Thoracic aorta (tissue), 2 donors: ENCODE results near the gene CHST7. TPM values are rescaled to one million over a fixed set of nuclear protein-coding genes. Genes with fewer than 3 reads are reported as not detected.

ENCODE experiments used
- ATAC-seq: fragments of 150-250 bp; one replicate; pipeline ENCODE4 v1.8.0; 2017; ENCODE audit warnings: low read depth; ENCODE audit not compliant: insufficient number of reproducible peaks, low FRiP score
- DNase-seq: peaks from one replicate; pipeline ENCODE4 v3.0.0-alpha.2; 2020; ENCODE audit warnings: low spot score
- H3K27ac ChIP-seq, 2 donors: fragments of 200-600 bp; sonication (generic); 1 replicate in 1 of 2; 2 replicates in 1 of 2; pipeline ENCODE4 v1.5.1; 2016; ENCODE audit warnings: mild to moderate bottlenecking in 2 of 2, moderate library complexity in 2 of 2
- H3K27me3 ChIP-seq: fragments of 200-600 bp; sonication (generic); replicated peaks from 2 replicates; pipeline ENCODE4 v1.6.0; 2016; ENCODE audit warnings: mild to moderate bottlenecking; ENCODE audit not compliant: insufficient read depth
- H3K36me3 ChIP-seq: fragments of 200-600 bp; sonication (generic); one replicate; pipeline ENCODE4 v1.5.1; 2016
- H3K4me1 ChIP-seq, 2 donors: fragments of 200-600 bp; sonication (generic); 1 replicate in 1 of 2; 2 replicates in 1 of 2; pipeline versions ENCODE4 v1.5.1 to v1.6.0; 2016; ENCODE audit warnings: low read depth in 2 of 2, mild to moderate bottlenecking in 1 of 2; ENCODE audit not compliant: control insufficient read depth in 1 of 2
- H3K4me3 ChIP-seq: fragments of 200-600 bp; sonication (generic); 2 replicates; pipeline ENCODE4 v1.5.1; 2016; ENCODE audit warnings: mild to moderate bottlenecking
- H3K9me3 ChIP-seq: fragments of 200-600 bp; sonication (generic); 2 replicates; pipeline ENCODE4 v1.5.1; 2016
- CTCF ChIP-seq: fragments of 200-600 bp; sonication (generic); IDR thresholded peaks from one replicate; pipeline ENCODE4 v1.5.1; 2019; ENCODE audit warnings: antibody characterized with exemption
- total RNA-seq, 2 donors: library from RNA; depleted of rRNA; stranded (reverse); fragments of >200 nt; gene quantifications; one replicate each; pipeline versions ENCODE4 v1.1.0 to v1.2.3, GENCODE V29; 2016

The CHST7 gene
- total RNA-seq, 2 donors from 2014 or later: 28.0 to 33.5 TPM

GRCh38 chrX:46627711-46628419 is 54.3 kb downstream of the CHST7 start:
- Histone ChIP-seq H3K27me3 (no peaks in the 10 kb centered on the region), H3K27ac (peak overlapping the region in 1 of 2 donors; percentile 26), H3K9me3 (no peaks in the 10 kb centered on the region), H3K36me3 (no peaks in the 10 kb centered on the region), H3K4me3 (no peak overlapping the region), H3K4me1 (peaks cover 0 to 10% of the 10 kb centered on the region in 2 donors)
- DNase-seq (no peak), ATAC-seq (no peak)
- no peak for TF ChIP-seq CTCF

- Histone ChIP-seq H3K4me3 (no peak overlapping the region), H3K27ac (peak overlapping the region in 1 of 2 donors; percentile 26)
Observed at GRCh38 chrX:46628460-46629371, 55.2 kb downstream of the CHST7 start.

GRCh38 chrX:46630141-46630540 is 56.6 kb downstream of the CHST7 start:
- no peaks in the 10 kb centered on the region for H3K36me3 ChIP-seq
- TF ChIP-seq CTCF: no peak
- peaks cover 0 to 8% of the 10 kb centered on the region in 2 donors for H3K4me1 ChIP-seq
- H3K9me3 ChIP-seq: no peaks in the 10 kb centered on the region
- no peak overlapping the region for H3K27ac ChIP-seq
- no peaks in the 10 kb centered on the region for H3K27me3 ChIP-seq
- no peak for ATAC-seq
- no peak for DNase-seq
- no peak overlapping the region for H3K4me3 ChIP-seq

More at GRCh38 chrX:46628460-46629371, 55.2 kb downstream of the CHST7 start:
- no peaks in the 10 kb centered on the region for H3K9me3 ChIP-seq
- DNase-seq (peak; percentile 2), ATAC-seq (no peak)
- no peaks in the 10 kb centered on the region for H3K36me3 ChIP-seq
- H3K4me1 ChIP-seq: peaks cover 0 to 8% of the 10 kb centered on the region in 2 donors
- TF ChIP-seq CTCF: no peak
- no peaks in the 10 kb centered on the region for H3K27me3 ChIP-seq

- DNase-seq (no peak), ATAC-seq (no peak)
- no peak for TF ChIP-seq CTCF
- Histone ChIP-seq H3K27me3 (no peaks in the 10 kb centered on the region), H3K36me3 (no peaks in the 10 kb centered on the region), H3K4me1 (no peaks in the 10 kb centered on the region), H3K9me3 (no peaks in the 10 kb centered on the region), H3K4me3 (no peak overlapping the region), H3K27ac (no peak overlapping the region)
Observed at GRCh38 chrX:46634577-46634976, 61.0 kb downstream of the CHST7 start.

- Histone ChIP-seq H3K27me3 (no peaks in the 10 kb centered on the region), H3K4me3 (no peak overlapping the region), H3K36me3 (no peaks in the 10 kb centered on the region), H3K9me3 (no peaks in the 10 kb centered on the region), H3K27ac (no peak overlapping the region), H3K4me1 (no peaks in the 10 kb centered on the region)
- DNase-seq: no peak
- ATAC-seq: no peak
- TF ChIP-seq CTCF: no peak
Observed at GRCh38 chrX:46635186-46635585, 61.6 kb downstream of the CHST7 start.
